IMR-90 (cell line): ENCODE measurements around the gene PRLH. TPM values are rescaled to one million over a fixed set of nuclear protein-coding genes. Genes with fewer than 3 reads are reported as not detected.

Experiments
- ATAC-seq: fragments of 200-7000 bp; cut with Tn5 transposase; 2 replicates; pipeline ENCODE4 v1.9.1; 2020; ENCODE audit warnings: low read depth, mild to moderate bottlenecking, moderate library complexity
- BruUV-seq: library from RNA; stranded (reverse); fragments of 400-500 nt; replicated peaks from 2 replicates; lab custom pipeline; 2021; lab: Mats Ljungman, UMichigan
- CTCF ChIA-PET: fragments of 300-600 bp; formaldehyde crosslinking; extraction: SDS; loops from one replicate; lab custom pipeline; 2021; ENCODE audit warnings: antibody characterized with exemption; lab: Yijun Ruan, JAX
- POLR2A ChIA-PET: fragments of 300-600 bp; sonication (Branson Sonifier 250); formaldehyde crosslinking; loops from one replicate; lab custom pipeline; 2022; ENCODE audit warnings: antibody characterized with exemption; ENCODE audit not compliant: unreplicated experiment; lab: Charles Lee
- DNase-seq: peaks from one replicate; pipeline ENCODE4 v3.0.0; 2013
- H2AFZ ChIP-seq: replicated peaks from 2 replicates; pipeline ENCODE3; 2013; ENCODE audit warnings: low read length, mild to moderate bottlenecking; ENCODE audit not compliant: poor library complexity
- H2AK5ac ChIP-seq: 2 replicates; pipeline ENCODE4 v1.6.1; 2013; ENCODE audit warnings: low read depth, low read length, inconsistent platforms
- H2AK9ac ChIP-seq: replicated peaks from 2 replicates; pipeline ENCODE3; 2013; ENCODE audit warnings: mild to moderate bottlenecking, low read depth, low read length, moderate library complexity; ENCODE audit not compliant: poor library complexity
- H2BK120ac ChIP-seq: 2 replicates; pipeline ENCODE4 v1.6.1; 2013; ENCODE audit warnings: low read depth, low read length, inconsistent platforms
- H2BK15ac ChIP-seq: 3 replicates; pipeline ENCODE4 v1.6.1; 2013; ENCODE audit warnings: low read depth, low read length, inconsistent platforms
- H2BK20ac ChIP-seq: 2 replicates; pipeline ENCODE4 v1.6.1; 2013; ENCODE audit warnings: low read depth, mild to moderate bottlenecking, inconsistent platforms, low read length, moderate library complexity
- H2BK5ac ChIP-seq: 2 replicates; pipeline ENCODE4 v1.6.1; 2013; ENCODE audit warnings: mild to moderate bottlenecking, low read depth, low read length, inconsistent platforms; ENCODE audit not compliant: poor library complexity, severe bottlenecking
- H3K14ac ChIP-seq: replicated peaks from 2 replicates; pipeline ENCODE4 v1.6.1; 2013; ENCODE audit warnings: low read depth, low read length, inconsistent platforms
- H3K18ac ChIP-seq: 2 replicates; pipeline ENCODE4 v1.6.1; 2013; ENCODE audit warnings: low read depth, low read length, control low read depth
- H3K23ac ChIP-seq: 2 replicates; pipeline ENCODE4 v1.6.1; 2013; ENCODE audit warnings: low read depth, low read length, inconsistent platforms
- H3K27ac ChIP-seq: 2 replicates; pipeline ENCODE4 v1.5.1; 2013; ENCODE audit warnings: mild to moderate bottlenecking, control low read depth, low read length; ENCODE audit not compliant: insufficient read depth
- H3K27me3 ChIP-seq: 2 replicates; pipeline ENCODE4 v1.6.1; 2013; ENCODE audit warnings: low read length; ENCODE audit not compliant: control insufficient read depth, insufficient read depth
- H3K36me3 ChIP-seq: 2 replicates; pipeline ENCODE4 v1.6.1; 2013; ENCODE audit warnings: low read length, mixed read lengths; ENCODE audit not compliant: control insufficient read depth, insufficient read depth
- H3K4ac ChIP-seq: 2 replicates; pipeline ENCODE4 v1.6.1; 2013; ENCODE audit warnings: low read depth, low read length, inconsistent platforms
- H3K4me1 ChIP-seq: 2 replicates; pipeline ENCODE4 v1.6.1; 2013; ENCODE audit warnings: low read length, mixed read lengths; ENCODE audit not compliant: control insufficient read depth, insufficient read depth
- H3K4me2 ChIP-seq: 2 replicates; pipeline ENCODE4 v1.6.1; 2013; ENCODE audit warnings: low read depth, mild to moderate bottlenecking, control low read depth, low read length, moderate library complexity
- H3K4me3 ChIP-seq: 2 replicates; pipeline ENCODE4 v1.5.1; 2013; ENCODE audit warnings: low read depth, mild to moderate bottlenecking, control low read depth, low read length, moderate library complexity; ENCODE audit not compliant: insufficient read depth
- H3K56ac ChIP-seq: 2 replicates; pipeline ENCODE4 v1.6.1; 2013; ENCODE audit warnings: low read length, inconsistent platforms; ENCODE audit not compliant: insufficient read depth; ENCODE audit errors: extremely low read depth
- H3K79me1 ChIP-seq, 2 experiments: 2 replicates each; pipeline ENCODE4 v1.6.1; 2013; ENCODE audit warnings: low read length in 2 of 2, inconsistent platforms in 1 of 2, low read depth in 1 of 2
- H3K9ac ChIP-seq: 2 replicates; pipeline ENCODE4 v1.6.1; 2013; ENCODE audit warnings: low read depth, low read length, control low read depth
- H3K9me1 ChIP-seq: 2 replicates; pipeline ENCODE4 v1.6.1; 2013; ENCODE audit warnings: low read length, inconsistent platforms; ENCODE audit not compliant: insufficient read depth
- H3K9me3 ChIP-seq: 2 replicates; pipeline ENCODE4 v1.6.1; 2013; ENCODE audit warnings: low read length; ENCODE audit not compliant: control insufficient read depth, insufficient read depth
- H4K20me1 ChIP-seq: 2 replicates; pipeline ENCODE4 v1.6.1; 2013; ENCODE audit warnings: low read length, inconsistent platforms; ENCODE audit not compliant: insufficient read depth
- H4K5ac ChIP-seq: 2 replicates; pipeline ENCODE4 v1.6.1; 2013; ENCODE audit warnings: mild to moderate bottlenecking, low read depth, low read length, control low read depth
- H4K8ac ChIP-seq, 2 experiments: 2 replicates each; pipeline ENCODE4 v1.6.1; 2013; ENCODE audit warnings: low read depth in 2 of 2, low read length in 2 of 2, control low read depth in 1 of 2, inconsistent platforms in 1 of 2
- H4K91ac ChIP-seq: 2 replicates; pipeline ENCODE4 v1.6.1; 2013; ENCODE audit warnings: low read depth, low read length, inconsistent platforms; ENCODE audit not compliant: insufficient read depth
- CEBPB ChIP-seq: IDR thresholded peaks from 2 replicates; pipeline ENCODE4 v1.6.1; 2012; ENCODE audit warnings: low read depth, low read length, improper control_type of control experiment
- CHD1 ChIP-seq: IDR thresholded peaks from 2 replicates; pipeline ENCODE4 v1.6.1; 2012; ENCODE audit warnings: low read depth, low read length, improper control_type of control experiment
- CTCF ChIP-seq: conservative IDR thresholded peaks from 2 replicates; pipeline ENCODE4 v1.5.1; 2012; ENCODE audit warnings: mild to moderate bottlenecking, low read depth, low read length, improper control_type of control experiment
- ELK1 ChIP-seq: fragments of 150-350 bp; IDR thresholded peaks from 2 replicates; pipeline ENCODE4 v1.6.1; 2016; ENCODE audit warnings: low read depth, mild to moderate bottlenecking, low read length, moderate library complexity, borderline replicate concordance
- FOS ChIP-seq: fragments of 150-350 bp; IDR thresholded peaks from 2 replicates; pipeline ENCODE4 v1.6.1; 2016; ENCODE audit warnings: low read depth, low read length
- MAFK ChIP-seq: IDR thresholded peaks from 2 replicates; pipeline ENCODE4 v1.6.1; 2012; ENCODE audit warnings: low read depth, low read length, improper control_type of control experiment
- MAZ ChIP-seq: IDR thresholded peaks from 2 replicates; pipeline ENCODE4 v1.6.1; 2012; ENCODE audit warnings: low read depth, mild to moderate bottlenecking, low read length, improper control_type of control experiment, moderate library complexity, borderline replicate concordance
- MXI1 ChIP-seq: IDR thresholded peaks from 2 replicates; pipeline ENCODE4 v1.6.1; 2012; ENCODE audit warnings: low read depth, mild to moderate bottlenecking, low read length, moderate library complexity, borderline replicate concordance
- NFE2L2 ChIP-seq: fragments of 150-350 bp; IDR thresholded peaks from 2 replicates; pipeline ENCODE4 v1.6.1; 2016; ENCODE audit warnings: low read depth, mild to moderate bottlenecking, low read length
- POLR2A ChIP-seq: IDR thresholded peaks from 2 replicates; pipeline ENCODE4 v1.6.1; 2012; ENCODE audit warnings: mild to moderate bottlenecking, low read depth, low read length
- RAD21 ChIP-seq: IDR thresholded peaks from 2 replicates; pipeline ENCODE4 v1.6.1; 2012; ENCODE audit warnings: low read length, improper control_type of control experiment
- RCOR1 ChIP-seq: IDR thresholded peaks from 2 replicates; pipeline ENCODE4 v1.6.1; 2012; ENCODE audit warnings: mild to moderate bottlenecking, low read length, improper control_type of control experiment; ENCODE audit not compliant: insufficient replicate concordance
- RFX5 ChIP-seq: IDR thresholded peaks from 2 replicates; pipeline ENCODE4 v1.8.0; 2012; ENCODE audit warnings: low read depth, mild to moderate bottlenecking, low read length, moderate library complexity
- SMC3 ChIP-seq: fragments of 150-350 bp; IDR thresholded peaks from 2 replicates; pipeline ENCODE4 v1.6.1; 2016; ENCODE audit warnings: low read depth, mild to moderate bottlenecking, antibody characterized with exemption, low read length, moderate library complexity
- USF2 ChIP-seq: fragments of 150-350 bp; IDR thresholded peaks from 2 replicates; pipeline ENCODE4 v1.6.1; 2017; ENCODE audit warnings: mild to moderate bottlenecking, antibody characterized with exemption, low read length, low read depth
- WGBS, 2 experiments: methylation state at CpG; one replicate each; pipeline versions ENCODE4 v1.1.5 to v1.1.7; 2013; ENCODE audit warnings: missing lambda C conversion rate in 2 of 2; ENCODE audit not compliant: insufficient read length in 1 of 2; ENCODE audit errors: extremely low coverage in 2 of 2; 5-methylcytosine and 5-hydroxymethylcytosine counted together
- dilution Hi-C: fragments of 300-500 bp; cut with HindIII; formaldehyde crosslinking; loops from one replicate; pipeline ENCODE4 v1.14.3; 2018; ENCODE audit warnings: low sequenced_read_pairs; ENCODE audit not compliant: unreplicated experiment
- in situ Hi-C: fragments of 300-500 bp; cut with MboI; formaldehyde crosslinking; loops from 3 replicates; pipeline ENCODE4 v1.14.3; 2019; ENCODE audit warnings: low sequenced_read_pairs, inconsistent platforms, mixed read lengths
- intact Hi-C: fragments of 100-400 bp; cut with micrococcal nuclease; formaldehyde crosslinking; loops from 2 replicates; pipeline ENCODE4 v1.10.0; 2022
- polyA plus RNA-seq, 3 experiments: library from polyadenylated mRNA; depleted of rRNA; stranded (reverse); fragments of >200 nt; gene quantifications; 2 replicates each; pipeline ENCODE4 v1.2.3, GENCODE V29; 2012; ENCODE audit warnings: low replicate concordance in 1 of 3
- total RNA-seq: library from RNA; depleted of rRNA; stranded (reverse); fragments of >200 nt; gene quantifications from 2 replicates; pipeline ENCODE4 v1.2.3, GENCODE V29; 2012

Gene PRLH
- total and polyA plus RNA-seq, 2 of the 4 experiments (the other 2 are of a cell fraction), result not detected

- H2BK120ac ChIP-seq, result no peak overlapping the region
- H2AK9ac ChIP-seq, result peak overlapping the region; percentile 20
- H3K4me3 ChIP-seq, result no peak overlapping the region
- H3K14ac ChIP-seq, result no peak overlapping the region
- H3K9me3 ChIP-seq, result peaks cover 3% of the 10 kb centered on the region; the same call in 1 of the 2 replicates
- H4K5ac ChIP-seq, result no peak overlapping the region
- H2AK5ac ChIP-seq, result no peak overlapping the region
- no peak overlapping the region for H3K9ac ChIP-seq
- no peak overlapping the region for H2BK5ac ChIP-seq
- dilution Hi-C loops, result no loop called here
- DNase-seq, result no peak
- no peak for ATAC-seq
- H3K23ac ChIP-seq, result no peak overlapping the region
- in situ Hi-C loops, result loop anchor here (5.0 kb wide), 1 partner anchor 151 kb away; no protein-coding TSS in a partner anchor
- no peak for TF ChIP-seq CEBPB
- no peak for TF ChIP-seq MAZ
- TF ChIP-seq SMC3, result no peak
- TF ChIP-seq USF2, result no peak
- TF ChIP-seq RCOR1, result no peak
- no peak for TF ChIP-seq POLR2A
- no peak for TF ChIP-seq CHD1
- TF ChIP-seq RAD21, result no peak
- TF ChIP-seq ELK1, result no peak
- no peak for TF ChIP-seq MAFK
- TF ChIP-seq MXI1, result no peak
- TF ChIP-seq RFX5, result no peak
- TF ChIP-seq FOS, result no peak
- TF ChIP-seq NFE2L2, result no peak
- TF ChIP-seq CTCF, result no peak
- H3K36me3 ChIP-seq, result no peaks in the 10 kb centered on the region
- POLR2A ChIA-PET, result no interaction called here
- H4K20me1 ChIP-seq, result no peaks in the 10 kb centered on the region
- intact Hi-C loops, result no loop called here
- H3K4me1 ChIP-seq, result peaks cover 6% of the 10 kb centered on the region
- no TSS peak for BruUV-seq
- H3K27ac ChIP-seq, result no peak overlapping the region
- no peak overlapping the region for H3K4me2 ChIP-seq
- no peak overlapping the region for H4K91ac ChIP-seq
- H2BK15ac ChIP-seq, result no peak overlapping the region
- H3K27me3 ChIP-seq, result no peaks in the 10 kb centered on the region
- WGBS, 2 experiments, result 62% methylated on average over 6 of the region's 19 CpGs; no CpG with 5 or more reads in 1 of the 2 experiments
- CTCF ChIA-PET, result interaction anchor here (1.5 kb wide), 1 partner anchor 154 kb away, joined by 7 read pairs; no protein-coding TSS in a partner anchor
- H3K56ac ChIP-seq, result no peak overlapping the region
- no peaks in the 10 kb centered on the region for H3K79me1 ChIP-seq
- H2AFZ ChIP-seq, result no peak overlapping the region
- no peak overlapping the region for H3K18ac ChIP-seq
- H2BK20ac ChIP-seq, result no peak overlapping the region
- no peak overlapping the region for H3K4ac ChIP-seq
- H4K8ac ChIP-seq, result no peak overlapping the region
- H3K9me1 ChIP-seq, result no peaks in the 10 kb centered on the region
Observed at GRCh38 chr2:237591141-237591881, 24.9 kb downstream of the PRLH start.
